ENCODE measurements around the gene SELENON.

GRCh38 chr1:25808481-25809244 is 8.7 kb downstream of the SELENON start:
- no peak for TF ChIP-seq POLR2A (IDR thresholded peaks at IDR 0.05)
- no peak for TF ChIP-seq CTCF (IDR thresholded peaks at IDR 0.05)

Measured in prostate gland (tissue), 2 donors.